Fibroblast of mammary gland (primary cell): ENCODE measurements around the gene WHRN.

Source experiments
- DNase-seq: peaks from one replicate; pipeline ENCODE4 v3.0.0-alpha.2; 2010; ENCODE audit warnings: low read depth
- H3K4me3 ChIP-seq: 2 replicates; pipeline ENCODE4 v1.5.1; 2011; ENCODE audit warnings: low read depth, mild to moderate bottlenecking, low read length, moderate library complexity; ENCODE audit not compliant: control insufficient read depth
- CTCF ChIP-seq: conservative IDR thresholded peaks from 2 replicates; pipeline ENCODE4 v1.5.1; 2011; ENCODE audit warnings: low read depth, low read length, inconsistent platforms; ENCODE audit not compliant: control insufficient read depth, insufficient read depth

Gene WHRN

GRCh38 chr9:114516913-114517312, 11.6 kb upstream of the WHRN start:
- DNase-seq, result peak; percentile 84
- H3K4me3 ChIP-seq, result no peak overlapping the region
- TF ChIP-seq CTCF, result no peak

GRCh38 chr9:114515528-114515927, 10.3 kb upstream of the WHRN start:
- no peak for DNase-seq
- H3K4me3 ChIP-seq, result no peak overlapping the region
- TF ChIP-seq CTCF, result no peak

GRCh38 chr9:114513959-114514267, 8.6 kb upstream of the WHRN start:
- no peak for DNase-seq
- no peak for TF ChIP-seq CTCF
- no peak overlapping the region for H3K4me3 ChIP-seq

GRCh38 chr9:114513055-114513958, 8.0 kb upstream of the WHRN start:
- no peak for TF ChIP-seq CTCF
- no peak overlapping the region for H3K4me3 ChIP-seq
- no peak for DNase-seq

GRCh38 chr9:114511978-114512874, 7.0 kb upstream of the WHRN start:
- H3K4me3 ChIP-seq, result no peak overlapping the region
- TF ChIP-seq CTCF, result no peak
- DNase-seq, result no peak

- no peak overlapping the region for H3K4me3 ChIP-seq
- peak; percentile 21 for DNase-seq
- peak; percentile 34 for TF ChIP-seq CTCF
Measured at GRCh38 chr9:114507726-114508125, 2.5 kb upstream of the WHRN start.
